Hypothalamus (tissue), 51 donors: Measurements from ENCODE around the gene SCFD2.
A peak's percentile ranks its signal among the peaks of the same experiment; 100 is the strongest.
"Not testable (repeated sequence)": the region's sequence is repeated elsewhere in the genome, so short reads cannot be mapped to it uniquely, and the experiment has no call there.

ENCODE experiments used
- DNase-seq, 51 donors: peaks; one replicate each; lab custom pipeline; 2025; lab: John Stamatoyannopoulos, UW

Gene SCFD2

GRCh38 chr4:52998413-52998812 is 367.4 kb downstream of the SCFD2 start:
- DNase-seq, result no peak

GRCh38 chr4:52997132-52997416 is 368.8 kb downstream of the SCFD2 start:
- DNase-seq, result no peak

GRCh38 chr4:52996261-52997131 is 369.4 kb downstream of the SCFD2 start:
- no peak for DNase-seq

GRCh38 chr4:52995360-52996030 is 370.4 kb downstream of the SCFD2 start:
- no peak for DNase-seq

GRCh38 chr4:52994567-52994966 is 371.3 kb downstream of the SCFD2 start:
- no peak for DNase-seq

- no peak for DNase-seq
Observed at GRCh38 chr4:52993771-52994170, 372.1 kb downstream of the SCFD2 start.

GRCh38 chr4:52992551-52992950 is 373.3 kb downstream of the SCFD2 start:
- DNase-seq, result not testable (repeated sequence)

GRCh38 chr4:52991472-52991871 is 374.4 kb downstream of the SCFD2 start:
- DNase-seq, result no peak

GRCh38 chr4:52990706-52991105 is 375.2 kb downstream of the SCFD2 start:
- no peak for DNase-seq

- DNase-seq, result no peak
Observed at GRCh38 chr4:52989865-52990264, 376.0 kb downstream of the SCFD2 start.

- no peak for DNase-seq
Observed at GRCh38 chr4:52987392-52988056, 378.3 kb downstream of the SCFD2 start.

- no peak for DNase-seq
Observed at GRCh38 chr4:52984462-52984881, 381.4 kb downstream of the SCFD2 start.

- peak in 1 of 51 donors; percentile 72 for DNase-seq
Observed at GRCh38 chr4:52983563-52984303, 382.1 kb downstream of the SCFD2 start.

- DNase-seq, result no peak
Observed at GRCh38 chr4:52982946-52983340, 382.9 kb downstream of the SCFD2 start.

GRCh38 chr4:52982255-52982945 is 383.5 kb downstream of the SCFD2 start:
- peak in 2 of 51 donors; percentile 8 to 19 for DNase-seq

GRCh38 chr4:52979821-52980590 is 385.9 kb downstream of the SCFD2 start:
- no peak for DNase-seq

GRCh38 chr4:52979020-52979419 is 386.8 kb downstream of the SCFD2 start:
- no peak for DNase-seq

GRCh38 chr4:52977252-52977651 is 388.6 kb downstream of the SCFD2 start:
- DNase-seq, result no peak

GRCh38 chr4:52976523-52977230 is 389.2 kb downstream of the SCFD2 start:
- no peak for DNase-seq
